Right lobe of liver (tissue), 6 donors: ENCODE measurements around the gene SLC2A14. TPM values are rescaled to one million over a fixed set of nuclear protein-coding genes. Genes with fewer than 3 reads are reported as not detected.
"Not testable (repeated sequence)": the region's sequence is repeated elsewhere in the genome, so short reads cannot be mapped to it uniquely, and the experiment has no call there.

Experiments
- ATAC-seq, 4 donors: fragments of 200-7000 bp; cut with Tn5 transposase; one replicate each; pipeline ENCODE4 v1.9.1; 2020; ENCODE audit warnings: mild to moderate bottlenecking in 4 of 4, moderate library complexity in 4 of 4
- DNase-seq, 3 donors: peaks; one replicate each; pipeline ENCODE4 v3.0.0-alpha.2; 2020
- H3K27ac ChIP-seq, 3 donors: fragments of 200-600 bp; one replicate each; pipeline ENCODE4 v1.8.0; 2022
- H3K27me3 ChIP-seq, 2 donors: fragments of 200-600 bp; one replicate each; pipeline ENCODE4 v1.8.0; 2022
- H3K36me3 ChIP-seq, 4 donors: fragments of 200-600 bp; sonication (generic) in 1 of 4; one replicate each; pipeline versions ENCODE4 v1.5.1 to v1.8.0; 2017 to 2022; ENCODE audit warnings: control low read depth in 1 of 4
- H3K4me1 ChIP-seq, 4 donors: fragments of 200-600 bp; sonication (generic) in 1 of 4; one replicate each; pipeline versions ENCODE4 v1.5.1 to v1.8.0; 2017 to 2022; ENCODE audit warnings: control low read depth in 1 of 4
- H3K4me3 ChIP-seq, 3 donors: fragments of 200-600 bp; one replicate each; pipeline ENCODE4 v1.8.0; 2022
- H3K9me3 ChIP-seq, 4 donors: fragments of 200-600 bp; sonication (generic) in 1 of 4; one replicate each; pipeline versions ENCODE4 v1.5.1 to v1.8.0; 2017 to 2022; ENCODE audit warnings: control low read depth in 1 of 4
- CTCF ChIP-seq, 4 donors: fragments of 200-600 bp in 3 of 4; fragments of 450-650 bp in 1 of 4; IDR thresholded peaks; one replicate each; pipeline versions ENCODE4 v1.5.1 to v1.8.0; 2016 to 2022; ENCODE audit warnings: antibody characterized with exemption in 4 of 4, mild to moderate bottlenecking in 2 of 4
- POLR2A ChIP-seq: fragments of 450-650 bp; IDR thresholded peaks from one replicate; pipeline ENCODE4 v1.6.1; 2017; ENCODE audit warnings: antibody characterized with exemption, mild to moderate bottlenecking
- WGBS: methylation state at CpG from one replicate; pipeline ENCODE4 v1.1.6; 2018; ENCODE audit warnings: low coverage, low lambda C conversion rate; ENCODE audit not compliant: insufficient coverage; ENCODE audit errors: missing lambda C conversion rate; 5-methylcytosine and 5-hydroxymethylcytosine counted together
- intact Hi-C, 2 donors: fragments of 100-400 bp; cut with DNase I; formaldehyde crosslinking; loops; one replicate each; pipeline versions ENCODE4 v1.11.2 to v1.14.1; 2022
- total RNA-seq, 6 experiments: library from RNA; depleted of rRNA in 2 of 6; stranded (reverse); fragments of >200 nt in 2 of 6; fragmentation: NEBNext Ultra II Directional in 3 of 6; extraction: Animal tissue kit (Norgen Biotek cat#: 25700) in 3 of 6; gene quantifications; one replicate each; pipeline versions ENCODE4 v1.1.0 to v1.2.4, GENCODE V29; 2016 to 2023
- donor health status: DM: no; HTN: yes; CAD: no.
- donor health status: DM: no; HTN: no; CAD: no.
- donor health status: DM: no; HTN: no; CAD: no.
- donor health status: DM: no; HTN: yes; CAD: no.
- donor health status: DM: no; HTN: yes; CAD: no.

The SLC2A14 gene
- total RNA-seq, 6 experiments from 2014 or later, result 0.18 to 110 (median 0.95) TPM

- Histone ChIP-seq H3K27me3 (no peaks in the 10 kb centered on the region), H3K9me3 (no peaks in the 10 kb centered on the region), H3K36me3 (no peaks in the 10 kb centered on the region), H3K27ac (no peak overlapping the region), H3K4me1 (no peaks in the 10 kb centered on the region), H3K4me3 (no peak overlapping the region)
- no peak for TF ChIP-seq POLR2A
- no peak for TF ChIP-seq CTCF (IDR thresholded peaks at IDR 0.05)
- 87% methylated on average over 6 of the region's 6 CpGs for WGBS
- intact Hi-C loops, result no loop called here
- DNase-seq (no peak), ATAC-seq (no peak)
Measured at GRCh38 chr12:7856516-7856915, 16.2 kb downstream of the SLC2A14 start.

GRCh38 chr12:7853557-7853956 is 19.2 kb downstream of the SLC2A14 start:
- intact Hi-C loops, result no loop called here
- WGBS, result 41% methylated on average over 2 of the region's 2 CpGs
- no peak for TF ChIP-seq POLR2A
- no peak for TF ChIP-seq CTCF (IDR thresholded peaks at IDR 0.05)
- H3K9me3 ChIP-seq, result no peaks in the 10 kb centered on the region
- no peaks in the 10 kb centered on the region for H3K36me3 ChIP-seq
- ATAC-seq (no peak), DNase-seq (no peak)
- no peak overlapping the region for H3K27ac ChIP-seq
- no peak overlapping the region for H3K4me3 ChIP-seq
- H3K4me1 ChIP-seq, result no peaks in the 10 kb centered on the region
- no peaks in the 10 kb centered on the region for H3K27me3 ChIP-seq

GRCh38 chr12:7851622-7852081 is 21.1 kb downstream of the SLC2A14 start:
- H3K4me3 ChIP-seq, H3K9me3 ChIP-seq, intact Hi-C loops, DNase-seq, H3K27ac ChIP-seq, H3K36me3 ChIP-seq, H3K27me3 ChIP-seq, ATAC-seq, H3K4me1 ChIP-seq: not testable (repeated sequence)
- WGBS, result 66% methylated on average over 3 of the region's 3 CpGs

GRCh38 chr12:7850099-7850498 is 22.6 kb downstream of the SLC2A14 start:
- ATAC-seq, H3K4me3 ChIP-seq, H3K4me1 ChIP-seq, intact Hi-C loops, H3K27me3 ChIP-seq, H3K36me3 ChIP-seq, H3K27ac ChIP-seq, H3K9me3 ChIP-seq, DNase-seq: not testable (repeated sequence)
- 82% methylated on average over 4 of the region's 5 CpGs for WGBS

- H3K27ac ChIP-seq, H3K27me3 ChIP-seq, H3K36me3 ChIP-seq, DNase-seq, H3K4me3 ChIP-seq, H3K4me1 ChIP-seq, ATAC-seq, H3K9me3 ChIP-seq, intact Hi-C loops: not testable (repeated sequence)
- WGBS, result 31% methylated on average over 2 of the region's 2 CpGs
Measured at GRCh38 chr12:7848098-7848422, 24.7 kb downstream of the SLC2A14 start.

GRCh38 chr12:7847226-7848097 is 25.3 kb downstream of the SLC2A14 start:
- H3K9me3 ChIP-seq, H3K36me3 ChIP-seq, DNase-seq, intact Hi-C loops, H3K4me1 ChIP-seq, H3K27me3 ChIP-seq, H3K27ac ChIP-seq, H3K4me3 ChIP-seq: not testable (repeated sequence)
- ATAC-seq, result peak; percentile 57 to 92 (median 82)
- WGBS, result 45% methylated on average over 2 of the region's 4 CpGs
